GM18498 (cell line): ENCODE measurements around the gene SHISA3.
A peak's percentile ranks its signal among the peaks of the same experiment; 100 is the strongest.
"Not testable (repeated sequence)": the region's sequence is repeated elsewhere in the genome, so short reads cannot be mapped to it uniquely, and the experiment has no call there.

ENCODE experiments used
- ATAC-seq: cut with Tn5 transposase; IDR thresholded peaks from one replicate; pipeline ENCODE4 v1.9.1; 2021; ENCODE audit warnings: mild to moderate bottlenecking, moderate library complexity; ENCODE audit not compliant: unreplicated experiment

Gene SHISA3

GRCh38 chr4:42396752-42397634 is at the start of gene SHISA3:
Gene SHISA3 (plus strand): TSS chr4:42397488. CDS start chr4:42398057, 569 bp downstream.
- ATAC-seq, result peak; percentile 47

- no peak for ATAC-seq
These were observed 49.0 kb upstream of the SHISA3 start for GRCh38 chr4:42348247-42348646.

- ATAC-seq, result no peak
These were observed 48.6 kb upstream of the SHISA3 start for GRCh38 chr4:42348692-42349091.

GRCh38 chr4:42350611-42351182 is 46.6 kb upstream of the SHISA3 start:
- ATAC-seq, result peak; percentile 53

- ATAC-seq, result no peak
These were observed 45.2 kb upstream of the SHISA3 start for GRCh38 chr4:42352049-42352448.

GRCh38 chr4:42357325-42357724 is 40.0 kb upstream of the SHISA3 start:
- peak; percentile 46 for ATAC-seq

GRCh38 chr4:42359711-42360110 is 37.6 kb upstream of the SHISA3 start:
- ATAC-seq, result no peak

GRCh38 chr4:42360256-42360669 is 37.0 kb upstream of the SHISA3 start:
- no peak for ATAC-seq

GRCh38 chr4:42361456-42361855 is 35.8 kb upstream of the SHISA3 start:
- no peak for ATAC-seq

GRCh38 chr4:42362591-42362990 is 34.7 kb upstream of the SHISA3 start:
- no peak for ATAC-seq

GRCh38 chr4:42363614-42364013 is 33.7 kb upstream of the SHISA3 start:
- no peak for ATAC-seq

GRCh38 chr4:42364266-42365053 is 32.8 kb upstream of the SHISA3 start:
- ATAC-seq, result no peak

- ATAC-seq, result no peak
These were observed 30.3 kb upstream of the SHISA3 start for GRCh38 chr4:42366959-42367358.

GRCh38 chr4:42369489-42369888 is 27.8 kb upstream of the SHISA3 start:
- ATAC-seq, result no peak

GRCh38 chr4:42371305-42372252 is 25.7 kb upstream of the SHISA3 start:
- peak; percentile 53 for ATAC-seq

GRCh38 chr4:42372303-42372702 is 25.0 kb upstream of the SHISA3 start:
- ATAC-seq, result not testable (repeated sequence)

GRCh38 chr4:42377497-42377896 is 19.8 kb upstream of the SHISA3 start:
- no peak for ATAC-seq

GRCh38 chr4:42381666-42382065 is 15.6 kb upstream of the SHISA3 start:
- no peak for ATAC-seq

GRCh38 chr4:42385516-42385915 is 11.8 kb upstream of the SHISA3 start:
- no peak for ATAC-seq

GRCh38 chr4:42390622-42391354 is 6.5 kb upstream of the SHISA3 start:
- no peak for ATAC-seq
